BE2C (cell line): ENCODE measurements around the gene CLK1. TPM values are rescaled to one million over a fixed set of nuclear protein-coding genes. Genes with fewer than 3 reads are reported as not detected.

Experiments used
- DNase-seq: peaks from one replicate; pipeline ENCODE4 v3.0.0-alpha.2; 2020
- H3K27me3 ChIP-seq: fragments of 250-450 bp; sonication (Bioruptor Pico); 2 replicates; pipeline ENCODE4 v1.5.1; 2020; ENCODE audit warnings: mild to moderate bottlenecking
- H3K36me3 ChIP-seq: fragments of 250-450 bp; sonication (Bioruptor Pico); 2 replicates; pipeline ENCODE4 v1.5.1; 2020; ENCODE audit warnings: mild to moderate bottlenecking
- H3K4me1 ChIP-seq: fragments of 250-450 bp; sonication (Bioruptor Pico); 2 replicates; pipeline ENCODE4 v1.5.1; 2020
- H3K4me3 ChIP-seq: 2 replicates; pipeline ENCODE4 v1.5.1; 2011; ENCODE audit warnings: low read depth, low read length
- H3K9me3 ChIP-seq: fragments of 250-450 bp; sonication (Bioruptor Pico); 2 replicates; pipeline ENCODE4 v1.5.1; 2020
- polyA plus RNA-seq: library from polyadenylated mRNA; unstranded; fragments of >200 nt; gene quantifications from one replicate; pipeline ENCODE4 v1.2.1, GENCODE V29; 2012; ENCODE audit warnings: low read depth, missing spikeins; ENCODE audit not compliant: insufficient read length, insufficient read depth
- TF ChIP-seq, protein P1 (sequence below): IDR thresholded peaks from 2 replicates; pipeline ENCODE4 v1.5.1; 2012; ENCODE audit warnings: mild to moderate bottlenecking, low read depth, low read length

The CLK1 gene
- polyA plus RNA-seq: 56.3 TPM

DNA sequence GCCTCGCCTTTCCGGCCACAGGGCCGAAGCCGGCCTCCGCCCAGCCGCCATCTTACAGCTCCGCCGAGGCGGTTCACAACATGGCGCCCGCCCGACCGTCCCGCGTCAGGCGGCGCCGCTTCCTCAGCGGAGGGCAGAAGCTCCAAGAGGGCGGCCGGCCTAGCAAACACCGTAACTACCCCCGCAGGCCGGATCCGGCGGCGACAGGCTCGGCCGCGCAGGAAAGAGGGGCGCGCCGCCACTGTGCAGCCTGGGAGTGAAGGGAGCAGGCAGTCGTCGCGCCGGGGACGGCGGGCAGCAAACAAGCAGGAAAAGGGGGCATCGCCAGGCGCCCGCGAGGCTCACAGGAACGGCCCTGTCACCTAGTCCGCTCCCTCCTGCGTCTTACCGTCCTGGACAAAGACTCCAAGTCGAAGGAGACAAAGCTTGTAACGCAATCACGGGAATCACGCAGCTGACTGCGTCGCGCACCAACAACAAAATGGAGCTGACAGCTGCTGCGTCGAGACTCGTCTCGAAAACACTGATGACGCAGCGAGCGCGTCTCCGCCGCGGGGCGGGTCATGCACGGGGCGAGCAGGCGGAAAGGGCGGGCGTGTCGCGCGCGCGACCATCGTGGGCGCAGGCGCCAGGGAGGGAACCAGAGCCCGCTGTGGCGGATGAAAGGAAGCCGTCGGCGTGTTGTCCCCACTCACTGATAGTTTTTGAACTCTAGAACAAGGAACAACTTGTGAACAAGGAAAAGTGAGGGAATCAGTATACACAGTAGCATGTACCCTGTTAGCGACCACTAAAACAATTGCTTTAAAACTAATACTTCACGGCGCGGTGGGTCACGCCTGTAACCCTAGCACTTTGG is at the start of gene CLK1:
CLK1 (minus strand) TSS at position 483 of the 859 bp plus-strand sequence. CDS start 2,796 bp downstream, outside the sequence.
- Histone ChIP-seq H3K4me3 (peak within 1 kb of the TSS; percentile 82), H3K9me3 (no peaks in the 10 kb centered on the region), H3K36me3 (peaks cover 42% of the 10 kb centered on the region), H3K27me3 (no peaks in the 10 kb centered on the region), H3K4me1 (no peaks in the 10 kb centered on the region; the same call in 1 of the 2 replicates)
- TF ChIP-seq, protein P1, sequence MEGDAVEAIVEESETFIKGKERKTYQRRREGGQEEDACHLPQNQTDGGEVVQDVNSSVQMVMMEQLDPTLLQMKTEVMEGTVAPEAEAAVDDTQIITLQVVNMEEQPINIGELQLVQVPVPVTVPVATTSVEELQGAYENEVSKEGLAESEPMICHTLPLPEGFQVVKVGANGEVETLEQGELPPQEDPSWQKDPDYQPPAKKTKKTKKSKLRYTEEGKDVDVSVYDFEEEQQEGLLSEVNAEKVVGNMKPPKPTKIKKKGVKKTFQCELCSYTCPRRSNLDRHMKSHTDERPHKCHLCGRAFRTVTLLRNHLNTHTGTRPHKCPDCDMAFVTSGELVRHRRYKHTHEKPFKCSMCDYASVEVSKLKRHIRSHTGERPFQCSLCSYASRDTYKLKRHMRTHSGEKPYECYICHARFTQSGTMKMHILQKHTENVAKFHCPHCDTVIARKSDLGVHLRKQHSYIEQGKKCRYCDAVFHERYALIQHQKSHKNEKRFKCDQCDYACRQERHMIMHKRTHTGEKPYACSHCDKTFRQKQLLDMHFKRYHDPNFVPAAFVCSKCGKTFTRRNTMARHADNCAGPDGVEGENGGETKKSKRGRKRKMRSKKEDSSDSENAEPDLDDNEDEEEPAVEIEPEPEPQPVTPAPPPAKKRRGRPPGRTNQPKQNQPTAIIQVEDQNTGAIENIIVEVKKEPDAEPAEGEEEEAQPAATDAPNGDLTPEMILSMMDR: no peak
- peak; percentile 97 for DNase-seq

DNA sequence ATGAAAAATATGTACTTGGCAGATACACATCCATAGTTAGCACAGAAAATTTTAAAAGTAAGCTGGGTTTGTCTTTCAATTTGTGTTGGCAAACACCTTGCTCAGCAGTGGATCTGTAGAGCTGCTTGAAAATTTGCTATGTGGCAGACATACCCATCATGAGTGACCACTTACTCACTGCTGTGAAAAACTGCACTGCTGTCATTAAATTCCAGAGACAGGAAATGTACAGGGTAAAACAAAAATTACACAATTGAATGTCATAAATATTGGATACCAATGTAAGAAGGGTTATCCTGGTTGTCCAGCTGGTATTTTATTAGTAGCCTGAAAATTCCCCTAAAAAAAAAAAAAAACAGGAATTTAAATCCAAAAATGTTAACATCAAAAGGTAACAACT is 49.2 kb upstream of the CLK1 start:
- Histone ChIP-seq H3K4me3 (no peak overlapping the region), H3K27me3 (no peaks in the 10 kb centered on the region), H3K9me3 (no peaks in the 10 kb centered on the region), H3K36me3 (peaks cover 65% of the 10 kb centered on the region), H3K4me1 (no peaks in the 10 kb centered on the region)
- TF ChIP-seq, protein P1: no peak
- DNase-seq: no peak

DNA sequence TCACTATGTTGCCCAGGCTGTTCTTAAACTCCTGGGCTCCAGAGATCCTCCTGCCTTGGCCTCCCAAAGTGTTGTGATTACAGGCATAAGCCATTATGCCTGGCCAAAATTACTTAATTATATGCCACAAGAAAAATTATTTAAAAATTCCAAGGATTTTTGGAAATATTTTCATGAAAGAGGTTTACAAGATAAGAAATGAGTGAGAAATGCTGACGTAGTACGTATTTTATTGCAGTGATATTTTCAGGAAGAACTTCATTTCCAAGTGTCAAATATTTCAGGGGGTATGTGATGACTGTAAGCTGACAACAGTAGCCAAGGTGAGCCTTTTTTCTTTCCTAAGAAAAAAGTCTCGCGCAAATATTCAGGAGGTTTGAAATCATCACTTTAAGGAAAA is 45.5 kb upstream of the CLK1 start:
- H3K9me3 ChIP-seq: no peaks in the 10 kb centered on the region
- H3K4me3 ChIP-seq: no peak overlapping the region
- H3K4me1 ChIP-seq: no peaks in the 10 kb centered on the region
- H3K27me3 ChIP-seq: no peaks in the 10 kb centered on the region
- TF ChIP-seq, protein P1: no peak
- peaks cover 47% of the 10 kb centered on the region for H3K36me3 ChIP-seq
- no peak for DNase-seq

DNA sequence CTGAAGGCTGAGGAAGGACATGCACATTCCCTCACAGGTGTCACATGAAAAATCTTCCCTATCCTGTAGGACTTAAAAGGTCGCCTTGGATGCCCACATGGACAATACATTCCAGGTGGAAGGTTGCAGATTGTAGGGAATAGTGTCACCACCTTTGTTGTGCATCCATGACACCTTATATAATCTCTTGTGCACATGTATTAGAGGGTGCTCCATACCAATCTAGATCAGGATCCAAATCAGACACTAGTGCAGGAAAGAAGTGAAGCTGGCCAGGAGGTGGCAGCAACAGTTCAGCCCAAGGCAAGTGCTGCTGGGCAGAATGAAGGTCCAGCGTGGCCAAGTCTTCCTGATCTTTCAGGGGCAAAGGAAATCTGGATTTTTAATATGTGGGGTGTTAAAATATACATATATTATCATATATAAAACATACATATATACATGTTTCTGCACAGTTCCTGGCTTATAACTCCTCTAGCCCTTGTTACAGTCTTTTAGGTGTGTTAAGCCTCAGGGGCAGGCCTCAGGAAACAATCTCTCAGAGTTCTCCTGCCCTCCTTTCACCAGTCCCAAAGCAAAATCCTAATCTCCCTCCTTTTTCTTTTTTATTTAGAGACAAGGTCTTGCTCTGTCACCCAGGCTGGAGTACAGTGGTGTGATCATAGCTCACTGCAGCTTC is 41.3 kb upstream of the CLK1 start:
- Histone ChIP-seq H3K27me3 (no peaks in the 10 kb centered on the region), H3K9me3 (no peaks in the 10 kb centered on the region), H3K4me3 (no peak overlapping the region), H3K4me1 (no peaks in the 10 kb centered on the region), H3K36me3 (peaks cover 36% of the 10 kb centered on the region)
- peak; percentile 75 for DNase-seq
- TF ChIP-seq, protein P1: peak; percentile 78

DNA sequence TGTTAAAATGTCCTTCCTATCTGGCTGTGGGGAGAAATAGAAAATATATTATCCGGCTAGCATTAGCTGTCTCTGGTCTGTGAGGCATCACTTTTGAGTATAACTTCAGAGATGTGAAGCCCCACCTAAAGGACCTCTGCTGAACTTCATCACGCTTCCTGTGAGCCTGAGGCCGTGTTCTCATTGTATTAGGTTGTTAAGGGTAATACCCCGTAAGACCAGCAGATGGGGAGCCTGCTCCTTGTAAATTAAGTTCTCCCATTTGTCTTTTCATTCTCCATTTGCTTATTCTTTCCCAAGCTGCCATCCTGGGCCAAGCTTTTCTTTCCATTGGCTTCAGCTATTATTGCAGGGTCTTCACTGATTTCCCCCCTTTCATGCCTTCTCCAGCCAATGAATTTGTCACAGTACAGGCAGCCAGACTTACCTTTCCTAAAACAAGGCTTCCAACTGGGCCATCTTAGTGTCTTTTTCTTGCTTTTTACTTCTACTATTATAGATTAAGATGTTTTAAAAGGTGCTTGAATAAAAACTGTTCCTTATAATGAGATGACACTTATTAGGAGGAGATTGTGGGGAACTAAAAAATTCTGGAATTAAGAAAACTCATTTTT is 37.1 kb upstream of the CLK1 start:
- peaks cover 56% of the 10 kb centered on the region for H3K36me3 ChIP-seq

More for the DNA sequence above, 37.1 kb upstream of the CLK1 start:
- DNase-seq: peak; percentile 83
- TF ChIP-seq, protein P1: peak; percentile 91
- no peaks in the 10 kb centered on the region for H3K9me3 ChIP-seq
- H3K27me3 ChIP-seq: no peaks in the 10 kb centered on the region
- H3K4me1 ChIP-seq: no peaks in the 10 kb centered on the region
- H3K4me3 ChIP-seq: no peak overlapping the region
